CD4-positive, alpha-beta T cell treated with Interferon alpha-2 for 1 hour (primary cell): ENCODE measurements around the gene GPAT3.

Experiments used
- DNase-seq, 2 donors: peaks; one replicate each; pipeline ENCODE4 v3.0.0-alpha.2; 2020 to 2022

GPAT3 gene

GRCh38 chr4:83646538-83647239 lies 110.8 kb downstream of the GPAT3 start:
- no peak for DNase-seq

- DNase-seq = no peak
Observed at GRCh38 chr4:83651846-83652245, 115.9 kb downstream of the GPAT3 start.
